ENCODE measurements around the gene RAI1.
A peak's percentile ranks its signal among the peaks of the same experiment; 100 is the strongest.

RAI1 gene

DNA sequence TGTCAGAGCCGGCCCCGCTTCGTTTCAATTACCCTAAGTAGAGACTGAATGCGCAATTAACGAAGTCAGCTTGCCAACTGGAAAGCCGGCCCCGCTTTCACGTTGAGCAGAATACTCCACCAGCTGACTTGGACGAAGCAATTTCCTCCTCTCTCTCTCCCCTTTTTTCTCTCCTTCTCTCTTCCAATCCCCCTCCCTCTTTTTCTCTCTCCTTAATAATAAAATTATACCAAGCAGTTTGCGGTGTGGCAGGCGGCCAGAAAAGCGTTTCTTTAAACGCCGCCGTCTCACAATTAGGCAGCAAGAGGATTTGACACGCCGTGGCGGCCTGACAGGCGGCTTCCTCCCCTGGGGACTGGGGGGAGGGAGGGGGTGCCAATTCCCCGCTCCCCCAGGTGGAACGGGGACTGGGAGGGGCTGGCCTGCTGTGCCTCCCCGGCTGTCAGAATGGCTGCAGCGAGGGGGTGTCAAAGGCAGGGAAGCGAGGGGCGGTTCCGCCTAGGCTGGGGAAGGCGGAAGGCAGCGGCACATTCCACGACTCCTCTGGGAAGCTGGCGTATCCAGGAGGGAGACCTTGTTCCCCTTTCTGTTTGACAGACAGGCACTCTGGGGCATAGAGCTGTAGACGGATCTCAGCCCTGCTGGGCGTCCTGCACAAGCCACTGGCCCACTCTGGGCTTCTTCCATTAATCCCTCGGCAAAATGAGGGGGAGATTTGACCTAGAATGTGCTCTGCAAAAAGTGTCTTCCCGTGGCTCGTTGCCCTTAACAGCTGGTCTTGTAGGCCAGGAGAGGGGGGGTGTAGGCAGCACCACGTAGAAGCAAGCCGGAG is 102.8 kb downstream of the RAI1 start (continued):
- TF ChIP-seq, protein P1, sequence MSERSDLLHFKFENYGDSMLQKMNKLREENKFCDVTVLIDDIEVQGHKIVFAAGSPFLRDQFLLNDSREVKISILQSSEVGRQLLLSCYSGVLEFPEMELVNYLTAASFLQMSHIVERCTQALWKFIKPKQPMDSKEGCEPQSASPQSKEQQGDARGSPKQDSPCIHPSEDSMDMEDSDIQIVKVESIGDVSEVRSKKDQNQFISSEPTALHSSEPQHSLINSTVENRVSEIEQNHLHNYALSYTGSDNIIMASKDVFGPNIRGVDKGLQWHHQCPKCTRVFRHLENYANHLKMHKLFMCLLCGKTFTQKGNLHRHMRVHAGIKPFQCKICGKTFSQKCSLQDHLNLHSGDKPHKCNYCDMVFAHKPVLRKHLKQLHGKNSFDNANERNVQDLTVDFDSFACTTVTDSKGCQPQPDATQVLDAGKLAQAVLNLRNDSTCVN (tag by site-specific recombination; optimal IDR thresholded peaks at IDR 0.05), result no peak
- TF ChIP-seq ZNF16 (tag by site-specific recombination; IDR thresholded peaks at IDR 0.05; ENCODE audit: low read depth), result no peak
- TF ChIP-seq ZFP3 (tag by site-specific recombination; IDR thresholded peaks at IDR 0.05; ENCODE audit: low read depth), result no peak
- TF ChIP-seq ZNF707 (tag by site-specific recombination; IDR thresholded peaks at IDR 0.05), result no peak
- peak; percentile 38; the same call in 1 of the 2 replicates for TF ChIP-seq ZNF324 (tag by site-specific recombination; IDR thresholded peaks at IDR 0.05)
- 0 out of 2 replicates have a peak, but pooled peaks have one; percentile 35 for TF ChIP-seq KLF10 (tag by site-specific recombination; IDR thresholded peaks at IDR 0.05)
- TF ChIP-seq MZF1 (tag by site-specific recombination; IDR thresholded peaks at IDR 0.05; ENCODE audit: borderline replicate concordance), result peak; percentile 88
- TF ChIP-seq ZNF660 (tag by site-specific recombination; IDR thresholded peaks at IDR 0.05), result no peak; the same call in none of the 2 replicates
- no peak for TF ChIP-seq EGR2 (tag by site-specific recombination; IDR thresholded peaks at IDR 0.05; ENCODE audit: low read depth)
- TF ChIP-seq ZNF600 (tag by site-specific recombination; IDR thresholded peaks at IDR 0.05), result 0 out of 2 replicates have a peak, but pooled peaks have one; percentile 12
- TF ChIP-seq PRDM1 (tag by site-specific recombination; IDR thresholded peaks at IDR 0.05), result peak; percentile 38
- TF ChIP-seq BCL11B (tag by site-specific recombination; IDR thresholded peaks at IDR 0.05; ENCODE audit: low read depth), result peak; percentile 79
- peak; percentile 94 for TF ChIP-seq ZNF366 (tag by site-specific recombination; conservative IDR thresholded peaks at IDR 0.05)
- TF ChIP-seq, protein P2, sequence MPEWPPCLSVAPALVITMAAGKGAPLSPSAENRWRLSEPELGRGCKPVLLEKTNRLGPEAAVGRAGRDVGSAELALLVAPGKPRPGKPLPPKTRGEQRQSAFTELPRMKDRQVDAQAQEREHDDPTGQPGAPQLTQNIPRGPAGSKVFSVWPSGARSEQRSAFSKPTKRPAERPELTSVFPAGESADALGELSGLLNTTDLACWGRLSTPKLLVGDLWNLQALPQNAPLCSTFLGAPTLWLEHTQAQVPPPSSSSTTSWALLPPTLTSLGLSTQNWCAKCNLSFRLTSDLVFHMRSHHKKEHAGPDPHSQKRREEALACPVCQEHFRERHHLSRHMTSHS (tag by site-specific recombination; IDR thresholded peaks at IDR 0.05), result no peak
- no peak for TF ChIP-seq ZNF155 (tag by site-specific recombination; IDR thresholded peaks at IDR 0.05)
- TF ChIP-seq ZNF24 (tag by site-specific recombination; IDR thresholded peaks at IDR 0.05), result peak; percentile 20; the same call in 1 of the 2 replicates
- TF ChIP-seq, protein P3, sequence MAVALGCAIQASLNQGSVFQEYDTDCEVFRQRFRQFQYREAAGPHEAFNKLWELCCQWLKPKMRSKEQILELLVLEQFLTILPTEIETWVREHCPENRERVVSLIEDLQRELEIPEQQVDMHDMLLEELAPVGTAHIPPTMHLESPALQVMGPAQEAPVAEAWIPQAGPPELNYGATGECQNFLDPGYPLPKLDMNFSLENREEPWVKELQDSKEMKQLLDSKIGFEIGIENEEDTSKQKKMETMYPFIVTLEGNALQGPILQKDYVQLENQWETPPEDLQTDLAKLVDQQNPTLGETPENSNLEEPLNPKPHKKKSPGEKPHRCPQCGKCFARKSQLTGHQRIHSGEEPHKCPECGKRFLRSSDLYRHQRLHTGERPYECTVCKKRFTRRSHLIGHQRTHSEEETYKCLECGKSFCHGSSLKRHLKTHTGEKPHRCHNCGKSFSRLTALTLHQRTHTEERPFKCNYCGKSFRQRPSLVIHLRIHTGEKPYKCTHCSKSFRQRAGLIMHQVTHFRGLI (tag by site-specific recombination; IDR thresholded peaks at IDR 0.05), result no peak; the same call in 1 of the 2 replicates
- TF ChIP-seq, protein P4, sequence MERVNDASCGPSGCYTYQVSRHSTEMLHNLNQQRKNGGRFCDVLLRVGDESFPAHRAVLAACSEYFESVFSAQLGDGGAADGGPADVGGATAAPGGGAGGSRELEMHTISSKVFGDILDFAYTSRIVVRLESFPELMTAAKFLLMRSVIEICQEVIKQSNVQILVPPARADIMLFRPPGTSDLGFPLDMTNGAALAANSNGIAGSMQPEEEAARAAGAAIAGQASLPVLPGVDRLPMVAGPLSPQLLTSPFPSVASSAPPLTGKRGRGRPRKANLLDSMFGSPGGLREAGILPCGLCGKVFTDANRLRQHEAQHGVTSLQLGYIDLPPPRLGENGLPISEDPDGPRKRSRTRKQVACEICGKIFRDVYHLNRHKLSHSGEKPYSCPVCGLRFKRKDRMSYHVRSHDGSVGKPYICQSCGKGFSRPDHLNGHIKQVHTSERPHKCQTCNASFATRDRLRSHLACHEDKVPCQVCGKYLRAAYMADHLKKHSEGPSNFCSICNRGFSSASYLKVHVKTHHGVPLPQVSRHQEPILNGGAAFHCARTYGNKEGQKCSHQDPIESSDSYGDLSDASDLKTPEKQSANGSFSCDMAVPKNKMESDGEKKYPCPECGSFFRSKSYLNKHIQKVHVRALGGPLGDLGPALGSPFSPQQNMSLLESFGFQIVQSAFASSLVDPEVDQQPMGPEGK (tag by site-specific recombination; IDR thresholded peaks at IDR 0.05), result peak; percentile 97
- TF ChIP-seq HOXC10 (CRISPR knock-in tag; IDR thresholded peaks at IDR 0.05), result no peak
- TF ChIP-seq ZNF530 (tag by site-specific recombination; IDR thresholded peaks at IDR 0.05; ENCODE audit: low read depth), result no peak
- no peak for TF ChIP-seq ZBTB21 (tag by site-specific recombination; IDR thresholded peaks at IDR 0.05)
- TF ChIP-seq ZNF560 (tag by site-specific recombination; IDR thresholded peaks at IDR 0.05; ENCODE audit: borderline replicate concordance), result no peak
- TF ChIP-seq ZNF549 (tag by site-specific recombination; IDR thresholded peaks at IDR 0.05), result no peak
- TF ChIP-seq ZNF133 (tag by site-specific recombination; IDR thresholded peaks at IDR 0.05), result no peak

Measured in HEK293 (cell line).